ENCODE results near the gene NXPH3. TPM values are rescaled to one million over a fixed set of nuclear protein-coding genes. Genes with fewer than 3 reads are reported as not detected.

NXPH3 gene
- total and polyA plus RNA-seq, 2 of the 13 experiments (the other 11 are each of a cell fraction or from before 2014, with no cell fraction given): 0.04 to 0.58 TPM

- no peak for TF ChIP-seq ZSCAN29 (CRISPR knock-in tag; conservative IDR thresholded peaks at IDR 0.05)
- TF ChIP-seq ZNF317 (CRISPR knock-in tag; IDR thresholded peaks at IDR 0.05): 0 out of 2 replicates have a peak, but pooled peaks have one; percentile 37
- no peak for TF ChIP-seq MXD1 (CRISPR knock-in tag; IDR thresholded peaks at IDR 0.05)
- TF ChIP-seq KLF16 (CRISPR knock-in tag; IDR thresholded peaks at IDR 0.05): no peak
- no peak for TF ChIP-seq ELF3 (CRISPR knock-in tag; IDR thresholded peaks at IDR 0.05)
- no peak for TF ChIP-seq TRIM22 (IDR thresholded peaks at IDR 0.05)
- TF ChIP-seq ZNF788 (CRISPR knock-in tag; IDR thresholded peaks at IDR 0.05; ENCODE audit: borderline replicate concordance): no peak
- TF ChIP-seq FLYWCH1 (CRISPR knock-in tag; IDR thresholded peaks at IDR 0.05): no peak
- TF ChIP-seq ZBTB49 (CRISPR knock-in tag; IDR thresholded peaks at IDR 0.05; ENCODE audit: borderline replicate concordance): no peak
- TF ChIP-seq KLF11 (CRISPR knock-in tag; IDR thresholded peaks at IDR 0.05): no peak
- TF ChIP-seq SRSF1 (optimal IDR thresholded peaks at IDR 0.05; ENCODE audit: low read depth, low read length): no peak
- no peak for TF ChIP-seq THAP8 (CRISPR knock-in tag; IDR thresholded peaks at IDR 0.05; ENCODE audit: borderline replicate concordance)
- peak; percentile 20; the same call in 1 of the 2 replicates for TF ChIP-seq NR2C2 (CRISPR knock-in tag; IDR thresholded peaks at IDR 0.05; ENCODE audit: borderline replicate concordance)
- TF ChIP-seq ZNF10 (CRISPR knock-in tag; IDR thresholded peaks at IDR 0.05; ENCODE audit: borderline replicate concordance, low read depth): no peak
- TF ChIP-seq TERF1 (CRISPR knock-in tag; IDR thresholded peaks at IDR 0.05): no peak
- TF ChIP-seq ZNF335 (CRISPR knock-in tag; IDR thresholded peaks at IDR 0.05): no peak
- TF ChIP-seq THRA (CRISPR knock-in tag; IDR thresholded peaks at IDR 0.05; ENCODE audit: borderline replicate concordance): peak; percentile 15; the same call in 1 of the 2 replicates
- TF ChIP-seq GPBP1L1 (CRISPR knock-in tag; IDR thresholded peaks at IDR 0.05): no peak
- no peak for TF ChIP-seq JDP2 (CRISPR knock-in tag; IDR thresholded peaks at IDR 0.05; ENCODE audit: borderline replicate concordance)
- no peak for TF ChIP-seq KLF12 (CRISPR knock-in tag; IDR thresholded peaks at IDR 0.05; ENCODE audit: borderline replicate concordance)
- TF ChIP-seq KLF6 (CRISPR knock-in tag; IDR thresholded peaks at IDR 0.05): no peak
These were observed 19.7 kb downstream of the NXPH3 start (continued) for GRCh38 chr17:49595328-49595727.

All from HepG2 (cell line).